ENCODE data around the gene ITPKC.
A peak's percentile ranks its signal among the peaks of the same experiment; 100 is the strongest.
"Not testable (repeated sequence)": the region's sequence is repeated elsewhere in the genome, so short reads cannot be mapped to it uniquely, and the experiment has no call there.

Gene ITPKC

GRCh38 chr19:40768869-40769268 lies 52.0 kb downstream of the ITPKC start:
- no peak for DNase-seq (ENCODE audit: low spot score)

DNA sequence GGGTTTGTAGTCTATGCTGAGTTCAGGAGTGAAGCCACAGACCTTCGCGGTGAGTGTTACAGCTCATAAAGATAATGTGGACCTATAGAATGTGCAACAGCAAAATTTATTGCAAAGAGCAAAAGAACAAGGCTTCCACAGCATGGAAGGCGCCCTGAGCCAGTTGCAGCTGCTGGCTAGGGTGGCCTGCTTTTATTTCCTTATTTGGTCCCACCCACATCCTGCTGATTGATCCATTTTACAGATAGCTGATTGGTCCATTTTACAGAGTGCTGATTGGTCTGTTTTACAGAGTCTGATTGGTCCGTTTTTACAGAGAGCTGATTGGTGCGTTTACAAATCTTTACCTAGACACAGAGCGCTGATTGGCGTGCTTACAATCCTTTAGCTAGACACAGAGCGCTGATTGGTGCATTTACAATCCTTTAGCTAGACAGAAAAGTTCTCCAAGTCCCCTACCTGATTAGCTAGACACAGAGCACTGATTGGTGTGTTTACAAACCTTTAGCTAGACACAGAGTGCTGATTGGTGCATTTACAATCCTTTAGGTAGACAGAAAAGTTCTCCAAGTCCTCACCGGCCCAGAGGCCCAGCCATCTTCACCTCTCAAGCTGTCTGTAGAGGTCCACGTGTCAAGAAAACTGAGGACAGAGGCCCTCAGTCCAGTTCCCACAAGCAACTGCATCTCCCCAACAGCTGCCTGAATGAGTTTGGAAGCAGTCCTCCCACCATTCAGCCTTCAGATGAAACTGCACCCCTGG lies 54.4 kb downstream of the ITPKC start:
- DNase-seq (ENCODE audit: low spot score), result peak; percentile 51

DNA sequence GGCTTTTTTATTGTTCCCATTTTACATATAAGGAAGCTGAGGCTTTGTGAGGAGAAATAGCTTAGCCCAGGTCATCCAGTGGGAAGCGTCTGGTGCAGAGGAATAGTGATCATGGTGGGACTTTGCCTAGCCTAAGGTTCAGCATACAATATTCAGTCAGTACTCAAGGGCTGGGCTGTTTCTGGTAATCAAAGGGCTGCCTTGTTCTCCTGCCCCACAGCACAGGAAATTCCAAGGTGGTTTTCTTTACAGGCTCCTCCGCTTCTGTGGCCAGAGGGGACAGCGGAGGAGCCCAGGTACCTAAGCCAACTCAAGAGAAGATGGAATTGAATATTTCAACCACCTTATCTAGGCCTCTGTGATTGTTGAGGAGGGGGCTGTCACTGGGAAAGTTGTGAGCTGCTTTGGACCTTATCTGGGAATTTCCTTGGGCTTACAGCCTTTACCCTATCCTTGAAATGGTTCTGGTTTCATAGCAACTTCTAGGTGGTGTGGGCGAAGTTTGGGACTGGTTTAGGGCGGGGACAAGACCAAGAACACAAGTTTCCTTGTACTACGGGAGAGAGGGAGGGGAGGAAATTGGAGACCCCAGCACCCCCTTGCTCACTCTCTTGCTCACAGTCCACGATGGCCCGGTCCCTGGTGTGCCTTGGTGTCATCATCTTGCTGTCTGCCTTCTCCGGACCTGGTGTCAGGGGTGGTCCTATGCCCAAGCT lies 58.2 kb downstream of the ITPKC start, which contains the start of gene MIA:
MIA (plus strand) TSS at position 606 of the 716 bp plus-strand sequence; CDS start at position 628, 22 bp downstream.
- no peak for DNase-seq (ENCODE audit: low spot score)

GRCh38 chr19:40775632-40776022 lies 58.7 kb downstream of the ITPKC start:
- DNase-seq (ENCODE audit: low spot score), result no peak

DNA sequence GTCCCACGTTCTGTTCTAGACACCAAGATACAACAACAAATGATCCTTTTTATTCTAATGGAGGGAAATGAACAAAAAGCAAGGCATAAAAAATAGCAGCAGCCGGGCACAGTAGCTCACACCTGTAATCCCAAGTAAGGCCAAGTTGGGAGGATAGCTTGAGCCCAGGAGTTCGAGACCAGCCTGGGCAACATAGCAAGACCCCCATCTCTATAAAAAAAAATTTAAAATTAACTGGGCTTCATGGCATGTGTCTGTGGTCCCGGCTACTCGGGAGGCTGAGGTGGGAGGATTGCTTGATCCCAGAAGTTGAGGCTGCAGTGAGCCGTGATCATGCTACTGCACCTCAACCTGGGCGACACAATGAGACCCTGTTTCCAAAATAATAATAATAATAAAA lies 59.5 kb downstream of the ITPKC start:
- DNase-seq (ENCODE audit: low spot score), result no peak

- peak; percentile 90 for DNase-seq (ENCODE audit: low spot score)
These were observed 60.2 kb downstream of the ITPKC start for GRCh38 chr19:40776932-40777644.

- DNase-seq (ENCODE audit: low spot score), result no peak
These were observed 60.7 kb downstream of the ITPKC start for GRCh38 chr19:40777645-40777936.

DNA sequence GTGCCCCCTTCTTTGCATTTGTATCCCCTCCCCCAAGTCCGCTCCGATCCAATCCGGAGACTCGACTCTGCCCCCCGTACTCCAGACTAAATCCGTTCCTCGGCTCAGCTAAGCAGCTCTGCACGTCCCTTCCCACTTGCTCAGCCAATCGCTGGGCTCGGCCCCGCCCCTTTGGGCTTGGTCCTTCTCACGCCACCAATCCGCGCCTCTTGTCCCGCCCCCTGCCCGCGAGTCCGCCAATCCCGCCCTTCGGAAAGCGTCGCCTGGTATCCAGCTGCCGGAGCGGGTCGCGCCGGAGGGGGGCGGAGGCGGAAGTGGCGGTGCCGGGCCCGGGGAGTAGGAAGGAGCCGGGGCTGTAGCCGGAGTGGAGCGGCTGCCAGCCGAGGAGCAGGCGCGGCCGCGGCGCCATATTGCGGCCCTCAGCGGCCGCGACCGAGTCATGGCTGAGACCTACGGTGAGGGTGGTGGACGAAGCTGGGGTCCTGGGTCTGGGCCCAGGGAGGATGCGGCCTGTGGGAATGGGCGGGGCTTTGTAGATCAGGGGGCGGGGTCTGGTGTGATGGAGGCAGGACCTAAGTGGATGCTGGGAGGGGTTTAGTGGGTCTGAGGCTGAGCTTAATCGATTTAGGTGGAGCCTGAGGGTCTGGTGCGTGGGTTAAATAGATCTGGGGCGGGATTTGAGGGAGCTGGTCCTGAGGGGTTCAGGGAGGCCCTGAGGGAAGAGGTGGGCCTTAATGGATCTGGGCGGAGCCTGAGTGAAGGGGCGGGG lies 61.2 kb downstream of the ITPKC start, which contains the start of gene RAB4B:
RAB4B (plus strand) TSS at position 311 of the 769 bp plus-strand sequence; CDS start at position 440, 129 bp downstream.
- peak; percentile 99 for DNase-seq (ENCODE audit: low spot score)

- DNase-seq (ENCODE audit: low spot score), result peak; percentile 67
These were observed 61.9 kb downstream of the ITPKC start for GRCh38 chr19:40778706-40779284.

DNA sequence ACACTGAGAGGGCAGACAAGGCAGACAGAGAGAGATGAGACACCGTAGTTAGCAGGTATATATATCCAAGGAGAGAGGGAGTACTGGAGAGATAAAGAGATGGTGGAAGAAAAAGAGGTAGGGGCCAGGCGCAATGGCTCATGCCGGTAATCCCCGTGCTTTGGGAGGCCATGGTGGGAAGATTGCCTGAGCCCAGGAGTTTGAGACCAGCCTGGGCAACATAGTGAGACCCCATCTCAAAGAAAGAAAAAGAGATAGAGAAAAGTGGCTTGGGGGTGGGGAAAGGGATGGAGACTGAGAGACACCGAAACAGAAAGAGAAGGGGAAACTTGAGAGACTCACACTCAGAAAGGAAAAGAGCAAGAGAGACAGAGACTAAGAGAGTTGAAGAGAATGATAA lies 63.7 kb downstream of the ITPKC start:
- DNase-seq (ENCODE audit: low spot score), result no peak

GRCh38 chr19:40781140-40781539 lies 64.2 kb downstream of the ITPKC start:
- no peak for DNase-seq (ENCODE audit: low spot score)

GRCh38 chr19:40783711-40784110 lies 66.8 kb downstream of the ITPKC start:
- no peak for DNase-seq (ENCODE audit: low spot score)

DNA sequence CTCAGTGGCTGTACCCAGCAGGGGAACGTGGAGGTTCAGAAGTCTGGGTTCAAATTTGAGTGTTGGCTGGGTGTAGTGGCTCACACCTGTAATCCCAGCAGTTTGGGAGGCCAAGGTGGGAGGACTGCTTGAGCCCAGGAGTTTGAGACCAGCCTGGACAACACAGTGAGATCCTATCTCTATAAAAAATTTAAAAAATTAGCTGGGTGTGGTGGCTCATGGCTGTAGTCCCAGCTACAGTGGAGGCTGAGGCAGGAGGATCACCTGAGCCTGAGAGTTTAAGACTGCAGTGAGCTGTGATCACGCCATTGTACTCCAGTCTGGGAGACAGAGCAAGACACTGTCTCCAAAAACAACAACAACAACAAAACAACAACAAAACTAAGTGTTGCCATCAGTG lies 67.2 kb downstream of the ITPKC start:
- DNase-seq (ENCODE audit: low spot score), result not testable (repeated sequence)

- DNase-seq (ENCODE audit: low spot score), result no peak
These were observed 68.6 kb downstream of the ITPKC start for GRCh38 chr19:40785526-40785925.

DNA sequence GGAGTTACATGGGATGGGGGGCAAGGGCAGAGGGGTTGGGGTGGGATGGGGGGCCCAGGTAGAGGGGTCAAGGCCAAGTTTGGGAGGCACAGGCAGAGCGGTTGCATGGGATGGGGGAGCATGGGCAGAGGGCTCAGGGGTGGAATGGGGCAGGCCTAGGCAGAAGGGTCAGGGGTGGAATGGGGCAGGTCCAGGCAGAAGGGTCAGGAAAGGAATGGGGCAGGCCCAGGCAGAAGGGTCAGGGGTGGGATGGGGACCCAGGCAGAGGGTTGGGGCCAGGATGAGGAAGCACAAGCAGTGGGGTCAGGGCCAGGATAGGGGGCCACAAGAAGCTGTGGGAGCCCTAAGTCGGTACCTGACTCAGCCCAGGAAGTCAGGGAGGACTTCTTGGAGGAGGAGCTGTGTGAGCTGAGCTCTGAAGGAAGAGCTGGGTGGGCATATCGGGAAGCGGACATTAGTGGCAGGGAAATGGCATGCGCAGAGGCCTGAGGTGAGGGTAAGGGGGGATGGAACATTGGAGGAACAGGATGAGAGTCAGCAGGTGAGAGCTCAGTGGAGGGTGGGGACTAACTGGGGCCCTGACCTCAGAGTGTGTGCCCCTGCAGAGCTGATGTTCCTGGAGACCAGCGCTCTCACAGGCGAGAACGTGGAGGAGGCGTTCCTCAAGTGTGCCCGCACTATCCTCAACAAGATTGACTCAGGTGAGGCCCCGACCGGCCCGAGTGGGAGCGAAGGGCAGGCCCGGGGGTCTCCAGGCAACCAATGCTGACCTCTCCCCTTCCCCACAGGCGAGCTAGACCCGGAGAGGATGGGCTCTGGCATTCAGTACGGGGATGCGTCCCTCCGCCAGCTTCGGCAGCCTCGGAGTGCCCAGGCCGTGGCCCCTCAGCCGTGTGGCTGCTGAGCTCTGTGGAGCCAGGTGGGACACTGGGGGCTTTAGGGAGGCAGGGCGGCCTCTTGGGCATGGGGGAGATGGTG lies 69.4 kb downstream of the ITPKC start:
- no peak for DNase-seq (ENCODE audit: low spot score)
